ENCODE measurements around the gene EMILIN3. TPM values are rescaled to one million over a fixed set of nuclear protein-coding genes. Genes with fewer than 3 reads are reported as not detected.

Gene EMILIN3
- total and polyA plus RNA-seq, 2 experiments from 2014 or later: 2.8 to 9.5 TPM

- Histone ChIP-seq H3K27ac (peak overlapping the region; percentile 68), H3K9me3 (ENCODE audit: low read depth) (no peaks in the 10 kb centered on the region), H2AFZ (peak overlapping the region; percentile 86), H4K20me1 (ENCODE audit: insufficient read depth, poor library complexity, severe bottlenecking) (no peaks in the 10 kb centered on the region), H3K9me2 (replicated peaks; ENCODE audit: insufficient read depth) (no peaks in the 10 kb centered on the region), H3K27me3 (no peaks in the 10 kb centered on the region), H3K36me3 (replicated peaks; ENCODE audit: insufficient read depth, low read depth) (no peaks in the 10 kb centered on the region), H3K4me3 (no peak overlapping the region), H3K4me1 (ENCODE audit: insufficient read depth) (peaks cover 27% of the 10 kb centered on the region), H3K79me2 (peaks cover 19% of the 10 kb centered on the region), H3K4me2 (peak overlapping the region; percentile 76)
- DNase-seq (ENCODE audit: low spot score): peak; percentile 94
- 3% methylated on average over 25 of the region's 25 CpGs for WGBS (ENCODE audit: low lambda C conversion rate, missing lambda C conversion rate)
- TF ChIP-seq CTCF (IDR thresholded peaks at IDR 0.05; ENCODE audit: poor library complexity) (peak; percentile 100), EZH2 (IDR thresholded peaks at IDR 0.05; ENCODE audit: borderline replicate concordance) (no peak)
Observed at GRCh38 chr20:41339957-41340326, 26.7 kb downstream of the EMILIN3 start.

- WGBS (ENCODE audit: low lambda C conversion rate, missing lambda C conversion rate): 92% methylated on average over 4 of the region's 4 CpGs
- Histone ChIP-seq H3K4me1 (ENCODE audit: insufficient read depth) (peaks cover 13% of the 10 kb centered on the region), H3K79me2 (peaks cover 9% of the 10 kb centered on the region), H3K36me3 (replicated peaks; ENCODE audit: insufficient read depth, low read depth) (no peaks in the 10 kb centered on the region), H4K20me1 (ENCODE audit: insufficient read depth, poor library complexity, severe bottlenecking) (no peaks in the 10 kb centered on the region), H3K9me2 (replicated peaks; ENCODE audit: insufficient read depth) (no peaks in the 10 kb centered on the region), H3K4me3 (no peak overlapping the region), H3K27me3 (no peaks in the 10 kb centered on the region), H3K27ac (no peak overlapping the region), H3K9me3 (ENCODE audit: low read depth) (no peaks in the 10 kb centered on the region), H2AFZ (no peak overlapping the region), H3K4me2 (no peak overlapping the region)
- TF ChIP-seq EZH2phosphoT487 (IDR thresholded peaks at IDR 0.05; ENCODE audit: low read depth, severe bottlenecking, unreplicated experiment): no peak
- TF ChIP-seq EZH2 (IDR thresholded peaks at IDR 0.05; ENCODE audit: borderline replicate concordance): no peak
- TF ChIP-seq CTCF (IDR thresholded peaks at IDR 0.05; ENCODE audit: poor library complexity): no peak
- peak; percentile 1 for DNase-seq (ENCODE audit: low spot score)
Observed at GRCh38 chr20:41336711-41337492, 29.7 kb downstream of the EMILIN3 start.

- no peak overlapping the region for H3K4me3 ChIP-seq
- TF ChIP-seq EZH2phosphoT487 (IDR thresholded peaks at IDR 0.05; ENCODE audit: low read depth, severe bottlenecking, unreplicated experiment) (no peak), EZH2 (IDR thresholded peaks at IDR 0.05; ENCODE audit: borderline replicate concordance) (no peak), CTCF (IDR thresholded peaks at IDR 0.05; ENCODE audit: poor library complexity) (no peak)
- H3K27ac ChIP-seq: no peak overlapping the region
Observed at GRCh38 chr20:41335591-41335990, 31.0 kb downstream of the EMILIN3 start.

More at GRCh38 chr20:41335591-41335990, 31.0 kb downstream of the EMILIN3 start:
- no peaks in the 10 kb centered on the region for H3K79me2 ChIP-seq
- peaks cover 5% of the 10 kb centered on the region for H3K4me1 ChIP-seq (ENCODE audit: insufficient read depth)
- no peak overlapping the region for H2AFZ ChIP-seq
- no peaks in the 10 kb centered on the region for H3K9me2 ChIP-seq (replicated peaks; ENCODE audit: insufficient read depth)
- no peaks in the 10 kb centered on the region for H3K36me3 ChIP-seq (replicated peaks; ENCODE audit: insufficient read depth, low read depth)
- WGBS (ENCODE audit: low lambda C conversion rate, missing lambda C conversion rate): 86% methylated on average over 1 of the region's 1 CpG
- no peak overlapping the region for H3K4me2 ChIP-seq
- DNase-seq (ENCODE audit: low spot score): peak; percentile 2
- H3K27me3 ChIP-seq: no peaks in the 10 kb centered on the region
- H4K20me1 ChIP-seq (ENCODE audit: insufficient read depth, poor library complexity, severe bottlenecking): no peaks in the 10 kb centered on the region
- H3K9me3 ChIP-seq (ENCODE audit: low read depth): no peaks in the 10 kb centered on the region
